HepG2 (cell line): Measurements from ENCODE around the gene CD7. TPM values are rescaled to one million over a fixed set of nuclear protein-coding genes. Genes with fewer than 3 reads are reported as not detected.

Experiments
- ADNP ChIP-seq: sonication (generic); formaldehyde crosslinking; IDR thresholded peaks from 2 replicates; pipeline ENCODE4 v1.4.0; 2020; ENCODE audit warnings: missing genetic modification reagents
- BRD4 ChIP-seq: sonication (generic); formaldehyde crosslinking; IDR thresholded peaks from 2 replicates; pipeline ENCODE4 v1.4.0; 2020; ENCODE audit warnings: missing genetic modification reagents
- HCFC1 ChIP-seq: fragments of 150-350 bp; IDR thresholded peaks from 2 replicates; pipeline ENCODE4 v1.6.1; 2014; ENCODE audit warnings: low read depth, low read length
- HNRNPH1 ChIP-seq: fragments of 200-400 bp; formaldehyde crosslinking; optimal IDR thresholded peaks from 2 replicates; pipeline ENCODE3; 2017; ENCODE audit warnings: mild to moderate bottlenecking, low read depth, low read length
- JUN ChIP-seq: sonication (generic); formaldehyde crosslinking; IDR thresholded peaks from 2 replicates; pipeline ENCODE4 v1.4.0; 2020; ENCODE audit warnings: mild to moderate bottlenecking, missing genetic modification reagents
- KLF6 ChIP-seq: IDR thresholded peaks from 2 replicates; pipeline ENCODE4 v1.8.0; 2016; ENCODE audit warnings: missing biosample characterization, missing genetic modification reagents
- KMT2B ChIP-seq: IDR thresholded peaks from 2 replicates; pipeline ENCODE4 v1.6.1; 2016; ENCODE audit warnings: missing genetic modification reagents, missing compliant biosample characterization
- MEF2D ChIP-seq: sonication (generic); formaldehyde crosslinking; IDR thresholded peaks from 2 replicates; pipeline ENCODE4 v1.5.1; 2020; ENCODE audit warnings: mild to moderate bottlenecking, missing genetic modification reagents
- MTA1 ChIP-seq: sonication (generic); formaldehyde crosslinking; IDR thresholded peaks from 2 replicates; pipeline ENCODE4 v1.4.0; 2020; ENCODE audit warnings: missing genetic modification reagents, mild to moderate bottlenecking, borderline replicate concordance
- POLR2A ChIP-seq, 2 experiments: IDR thresholded peaks; 2 replicates each; pipeline ENCODE4 v1.6.1; 2011; ENCODE audit warnings: low read depth in 2 of 2, low read length in 2 of 2, mild to moderate bottlenecking in 1 of 2, moderate library complexity in 1 of 2; ENCODE audit not compliant: insufficient read depth in 1 of 2
- RELA ChIP-seq: sonication (generic); formaldehyde crosslinking; IDR thresholded peaks from 2 replicates; pipeline ENCODE4 v1.4.0; 2020; ENCODE audit warnings: missing genetic modification reagents
- REST ChIP-seq, 2 experiments: IDR thresholded peaks; 2 replicates each; pipeline ENCODE4 v1.6.1; 2011 to 2012; ENCODE audit warnings: low read length in 2 of 2, borderline replicate concordance in 1 of 2, low read depth in 1 of 2, mild to moderate bottlenecking in 1 of 2, moderate library complexity in 1 of 2
- SRSF9 ChIP-seq: fragments of 200-400 bp; formaldehyde crosslinking; IDR thresholded peaks from 2 replicates; pipeline ENCODE4 v1.6.1; 2018; ENCODE audit warnings: borderline replicate concordance, mild to moderate bottlenecking, low read depth, low read length; ENCODE audit not compliant: insufficient read depth, poor library complexity, severe bottlenecking
- TERF1 ChIP-seq: sonication (generic); formaldehyde crosslinking; IDR thresholded peaks from 2 replicates; pipeline ENCODE4 v1.8.0; 2022; ENCODE audit warnings: mild to moderate bottlenecking, missing genetic modification reagents, moderate library complexity
- ZNF296 ChIP-seq: sonication (generic); formaldehyde crosslinking; conservative IDR thresholded peaks from 2 replicates; pipeline ENCODE4 v1.5.0; 2020; ENCODE audit warnings: mild to moderate bottlenecking, missing genetic modification reagents
- ZNF331 ChIP-seq: sonication (generic); formaldehyde crosslinking; IDR thresholded peaks from 2 replicates; pipeline ENCODE4 v1.4.0; 2020; ENCODE audit warnings: missing genetic modification reagents
- ZNF335 ChIP-seq: sonication (generic); formaldehyde crosslinking; IDR thresholded peaks from 2 replicates; pipeline ENCODE4 v1.4.0; 2020; ENCODE audit warnings: missing genetic modification reagents
- ZNF430 ChIP-seq: sonication (generic); formaldehyde crosslinking; IDR thresholded peaks from 2 replicates; pipeline ENCODE4 v1.9.0; 2021; ENCODE audit warnings: mild to moderate bottlenecking, missing genetic modification reagents
- polyA plus RNA-seq, 8 experiments: library from polyadenylated mRNA; depleted of rRNA in 3 of 8; stranded (reverse) in 7 of 8; unstranded in 1 of 8; fragments of >200 nt; fragmentation: Illumina TruSeq in 4 of 8; extraction: Trizol in 4 of 8; gene quantifications; 2 replicates each; pipeline versions ENCODE4 v1.2.1 to v1.2.3, GENCODE V29; 2011 to 2016; ENCODE audit warnings: low read depth in 4 of 8, missing spikeins in 1 of 8, mixed read lengths in 1 of 8; ENCODE audit not compliant: insufficient read depth in 1 of 8
- total RNA-seq, 5 experiments: library from RNA; depleted of rRNA; stranded (reverse); fragments of >200 nt; fragmentation: Illumina TruSeq; extraction: Trizol; gene quantifications; 2 replicates each; pipeline ENCODE4 v1.2.3, GENCODE V29; 2016; ENCODE audit warnings: low read depth in 1 of 5
- TF ChIP-seq, protein P1 (sequence below): sonication (generic); formaldehyde crosslinking; conservative IDR thresholded peaks from 2 replicates; pipeline ENCODE4 v1.4.0; 2020; ENCODE audit warnings: missing genetic modification reagents
- TF ChIP-seq, protein P2 (sequence below): sonication (generic); formaldehyde crosslinking; IDR thresholded peaks from 2 replicates; pipeline ENCODE4 v1.5.1; 2020; ENCODE audit warnings: missing genetic modification reagents, mild to moderate bottlenecking, borderline replicate concordance

CD7 gene
- total and polyA plus RNA-seq, 2 of the 13 experiments (the other 11 are each of a cell fraction or from before 2014, with no cell fraction given) = 67.6 to 76.4 TPM

- TF ChIP-seq HCFC1 = no peak
- TF ChIP-seq ZNF296 (CRISPR knock-in tag) = 0 out of 2 replicates have a peak, but pooled peaks have one; percentile 6
- TF ChIP-seq JUN = no peak
- TF ChIP-seq, protein P1, sequence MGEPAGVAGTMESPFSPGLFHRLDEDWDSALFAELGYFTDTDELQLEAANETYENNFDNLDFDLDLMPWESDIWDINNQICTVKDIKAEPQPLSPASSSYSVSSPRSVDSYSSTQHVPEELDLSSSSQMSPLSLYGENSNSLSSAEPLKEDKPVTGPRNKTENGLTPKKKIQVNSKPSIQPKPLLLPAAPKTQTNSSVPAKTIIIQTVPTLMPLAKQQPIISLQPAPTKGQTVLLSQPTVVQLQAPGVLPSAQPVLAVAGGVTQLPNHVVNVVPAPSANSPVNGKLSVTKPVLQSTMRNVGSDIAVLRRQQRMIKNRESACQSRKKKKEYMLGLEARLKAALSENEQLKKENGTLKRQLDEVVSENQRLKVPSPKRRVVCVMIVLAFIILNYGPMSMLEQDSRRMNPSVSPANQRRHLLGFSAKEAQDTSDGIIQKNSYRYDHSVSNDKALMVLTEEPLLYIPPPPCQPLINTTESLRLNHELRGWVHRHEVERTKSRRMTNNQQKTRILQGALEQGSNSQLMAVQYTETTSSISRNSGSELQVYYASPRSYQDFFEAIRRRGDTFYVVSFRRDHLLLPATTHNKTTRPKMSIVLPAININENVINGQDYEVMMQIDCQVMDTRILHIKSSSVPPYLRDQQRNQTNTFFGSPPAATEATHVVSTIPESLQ = 0 out of 2 replicates have a peak, but pooled peaks have one; percentile 11
- no peak for TF ChIP-seq ZNF331 (CRISPR knock-in tag)
- TF ChIP-seq KMT2B (CRISPR knock-in tag) = no peak
- TF ChIP-seq, protein P2, sequence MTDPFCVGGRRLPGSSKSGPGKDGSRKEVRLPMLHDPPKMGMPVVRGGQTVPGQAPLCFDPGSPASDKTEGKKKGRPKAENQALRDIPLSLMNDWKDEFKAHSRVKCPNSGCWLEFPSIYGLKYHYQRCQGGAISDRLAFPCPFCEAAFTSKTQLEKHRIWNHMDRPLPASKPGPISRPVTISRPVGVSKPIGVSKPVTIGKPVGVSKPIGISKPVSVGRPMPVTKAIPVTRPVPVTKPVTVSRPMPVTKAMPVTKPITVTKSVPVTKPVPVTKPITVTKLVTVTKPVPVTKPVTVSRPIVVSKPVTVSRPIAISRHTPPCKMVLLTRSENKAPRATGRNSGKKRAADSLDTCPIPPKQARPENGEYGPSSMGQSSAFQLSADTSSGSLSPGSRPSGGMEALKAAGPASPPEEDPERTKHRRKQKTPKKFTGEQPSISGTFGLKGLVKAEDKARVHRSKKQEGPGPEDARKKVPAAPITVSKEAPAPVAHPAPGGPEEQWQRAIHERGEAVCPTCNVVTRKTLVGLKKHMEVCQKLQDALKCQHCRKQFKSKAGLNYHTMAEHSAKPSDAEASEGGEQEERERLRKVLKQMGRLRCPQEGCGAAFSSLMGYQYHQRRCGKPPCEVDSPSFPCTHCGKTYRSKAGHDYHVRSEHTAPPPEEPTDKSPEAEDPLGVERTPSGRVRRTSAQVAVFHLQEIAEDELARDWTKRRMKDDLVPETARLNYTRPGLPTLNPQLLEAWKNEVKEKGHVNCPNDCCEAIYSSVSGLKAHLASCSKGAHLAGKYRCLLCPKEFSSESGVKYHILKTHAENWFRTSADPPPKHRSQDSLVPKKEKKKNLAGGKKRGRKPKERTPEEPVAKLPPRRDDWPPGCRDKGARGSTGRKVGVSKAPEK (CRISPR knock-in tag) = no peak
- TF ChIP-seq MTA1 = peak; percentile 48; the same call in 1 of the 2 replicates
- no peak for TF ChIP-seq SRSF9
- TF ChIP-seq REST (IDR thresholded peaks at IDR 0.05; ENCODE audit: borderline replicate concordance in 1 of 2, low read depth in 1 of 2, low read length in 2 of 2) = no peak
- TF ChIP-seq ZNF430 (CRISPR knock-in tag) = no peak
- no peak for TF ChIP-seq ZNF335 (CRISPR knock-in tag)
- no peak for TF ChIP-seq RELA (CRISPR knock-in tag)
- TF ChIP-seq BRD4 (CRISPR knock-in tag) = peak; percentile 9; the same call in 1 of the 2 replicates
- TF ChIP-seq KLF6 (CRISPR knock-in tag) = no peak
- TF ChIP-seq POLR2A (IDR thresholded peaks at IDR 0.05; ENCODE audit: insufficient read depth in 1 of 2, low read depth in 2 of 2, low read length in 2 of 2) = peak; percentile 15 to 48; a peak in 2 of 4 replicates
- no peak for TF ChIP-seq ADNP (CRISPR knock-in tag)
- no peak for TF ChIP-seq HNRNPH1
- TF ChIP-seq TERF1 (CRISPR knock-in tag) = no peak
- TF ChIP-seq MEF2D (CRISPR knock-in tag) = no peak
These were observed 28.0 kb upstream of the CD7 start (continued) for GRCh38 chr17:82345151-82345976.
